IPS DF 4.7 (cell line): ENCODE data around the gene ZGPAT.
"Not testable (repeated sequence)": the region's sequence is repeated elsewhere in the genome, so short reads cannot be mapped to it uniquely, and the experiment has no call there.

Experiments
- DNase-seq: peaks from one replicate; pipeline ENCODE4 v3.0.0-alpha.2; 2013; ENCODE audit warnings: low spot score; ENCODE audit errors: extremely low read depth

Gene ZGPAT

GRCh38 chr20:63702751-63703470 lies 4.9 kb upstream of the ZGPAT start:
- DNase-seq, result no peak

- no peak for DNase-seq
These were observed 4.3 kb upstream of the ZGPAT start for GRCh38 chr20:63703471-63703975.

- DNase-seq, result no peak
These were observed 3.7 kb upstream of the ZGPAT start for GRCh38 chr20:63703976-63704748.

- DNase-seq, result no peak
These were observed 3.1 kb upstream of the ZGPAT start for GRCh38 chr20:63704749-63705117.

GRCh38 chr20:63705232-63706026 lies 2.4 kb upstream of the ZGPAT start:
- no peak for DNase-seq

- DNase-seq, result no peak
These were observed 1.7 kb upstream of the ZGPAT start for GRCh38 chr20:63706027-63706695.

GRCh38 chr20:63706852-63707557 lies 834 bp upstream of the ZGPAT start:
- DNase-seq, result no peak

GRCh38 chr20:63708301-63709148 lies 686 bp downstream of the ZGPAT start:
- DNase-seq, result no peak

- DNase-seq, result no peak
These were observed 1.3 kb downstream of the ZGPAT start for GRCh38 chr20:63709149-63709527.

GRCh38 chr20:63711085-63711645 lies 3.3 kb downstream of the ZGPAT start:
- no peak for DNase-seq

- no peak for DNase-seq
These were observed 4.4 kb downstream of the ZGPAT start for GRCh38 chr20:63712191-63712590.

GRCh38 chr20:63714858-63715257 lies 7.0 kb downstream of the ZGPAT start:
- DNase-seq, result no peak

GRCh38 chr20:63718996-63719395 lies 11.2 kb downstream of the ZGPAT start:
- DNase-seq, result no peak

GRCh38 chr20:63722967-63723622 lies 15.3 kb downstream of the ZGPAT start:
- not testable (repeated sequence) for DNase-seq

GRCh38 chr20:63730189-63730733 lies 22.4 kb downstream of the ZGPAT start:
- not testable (repeated sequence) for DNase-seq

- DNase-seq, result no peak
These were observed 23.6 kb downstream of the ZGPAT start for GRCh38 chr20:63731410-63731809.

- DNase-seq, result no peak
These were observed 24.6 kb downstream of the ZGPAT start for GRCh38 chr20:63732118-63733095.
